ENCODE results near the gene CYP27A1. TPM values are rescaled to one million over a fixed set of nuclear protein-coding genes. Genes with fewer than 3 reads are reported as not detected.

Gene CYP27A1
- total and polyA plus RNA-seq, 7 donors = 9.3 to 48.4 (median 32.0) TPM

- Histone ChIP-seq H3K9me3 (peaks cover 4% of the 10 kb centered on the region), H3K27me3 (ENCODE audit: insufficient read depth in 3 of 3, low read length in 2 of 3) (no peaks in the 10 kb centered on the region), H3K4me1 (peaks cover 9% of the 10 kb centered on the region), H3K36me3 (ENCODE audit: insufficient read depth in 1 of 2, low read depth in 1 of 2) (no peaks in the 10 kb centered on the region), H3K4me3 (no peak overlapping the region), H3K27ac (no peak overlapping the region)
- no peak for ATAC-seq
- intact Hi-C loops (cut with DNase I) = no loop called here
- DNase-seq = no peak
- no peak for TF ChIP-seq CTCF (IDR thresholded peaks at IDR 0.05)
- WGBS, 3 donors = 97 to 99% (median 98%) methylated on average over 1 of the region's 1 CpG
Observed at GRCh38 chr2:218792433-218792832, 10.5 kb downstream of the CYP27A1 start.

GRCh38 chr2:218796691-218797090, 14.7 kb downstream of the CYP27A1 start:
- 86 to 91% (median 89%) methylated on average over 4 of the region's 4 CpGs for WGBS, 3 donors
- no peak for DNase-seq
- no peaks in the 10 kb centered on the region for H3K9me3 ChIP-seq
- intact Hi-C loops (cut with DNase I) = no loop called here
- no peaks in the 10 kb centered on the region for H3K4me1 ChIP-seq
- H3K27me3 ChIP-seq (ENCODE audit: insufficient read depth in 3 of 3, low read length in 2 of 3) = no peaks in the 10 kb centered on the region
- H3K4me3 ChIP-seq = no peak overlapping the region
- ATAC-seq = no peak
- no peaks in the 10 kb centered on the region for H3K36me3 ChIP-seq (ENCODE audit: insufficient read depth in 1 of 2, low read depth in 1 of 2)
- H3K27ac ChIP-seq = no peak overlapping the region
- TF ChIP-seq CTCF (IDR thresholded peaks at IDR 0.05) = no peak

- no peak for TF ChIP-seq CTCF (IDR thresholded peaks at IDR 0.05)
- Histone ChIP-seq H3K27me3 (ENCODE audit: insufficient read depth in 3 of 3, low read length in 2 of 3) (no peaks in the 10 kb centered on the region), H3K27ac (no peak overlapping the region), H3K36me3 (ENCODE audit: insufficient read depth in 1 of 2, low read depth in 1 of 2) (no peaks in the 10 kb centered on the region), H3K4me1 (peaks cover 10% of the 10 kb centered on the region), H3K9me3 (peaks cover under 1% of the 10 kb centered on the region), H3K4me3 (no peak overlapping the region)
- ATAC-seq = no peak
- intact Hi-C loops (cut with DNase I) = no loop called here
- 62 to 69% (median 66%) methylated on average over 12 of the region's 12 CpGs for WGBS, 3 donors
- no peak for DNase-seq
Observed at GRCh38 chr2:218798767-218799504, 17.0 kb downstream of the CYP27A1 start.

- TF ChIP-seq CTCF (IDR thresholded peaks at IDR 0.05) = no peak
- Histone ChIP-seq H3K4me1 (peaks cover 11% of the 10 kb centered on the region), H3K4me3 (no peak overlapping the region), H3K36me3 (ENCODE audit: insufficient read depth in 1 of 2, low read depth in 1 of 2) (no peaks in the 10 kb centered on the region), H3K27me3 (ENCODE audit: insufficient read depth in 3 of 3, low read length in 2 of 3) (no peaks in the 10 kb centered on the region), H3K9me3 (peaks cover 11% of the 10 kb centered on the region), H3K27ac (no peak overlapping the region)
- ATAC-seq (no peak), DNase-seq (no peak)
- intact Hi-C loops (cut with DNase I) = loop anchor here (5.0 kb wide), 1 partner anchor 37 kb away; no protein-coding TSS in a partner anchor
- 65 to 68% (median 67%) methylated on average over 6 of the region's 6 CpGs for WGBS, 3 donors
Observed at GRCh38 chr2:218799990-218800389, 18.0 kb downstream of the CYP27A1 start.

Data from psoas muscle (tissue), 8 donors.